Measurements from ENCODE around the gene RBM14. TPM values are rescaled to one million over a fixed set of nuclear protein-coding genes. Genes with fewer than 3 reads are reported as not detected.
"Not testable (repeated sequence)": the region's sequence is repeated elsewhere in the genome, so short reads cannot be mapped to it uniquely, and the experiment has no call there.

RBM14 gene
- polyA plus RNA-seq, 1 experiment = 21.4 TPM

DNA sequence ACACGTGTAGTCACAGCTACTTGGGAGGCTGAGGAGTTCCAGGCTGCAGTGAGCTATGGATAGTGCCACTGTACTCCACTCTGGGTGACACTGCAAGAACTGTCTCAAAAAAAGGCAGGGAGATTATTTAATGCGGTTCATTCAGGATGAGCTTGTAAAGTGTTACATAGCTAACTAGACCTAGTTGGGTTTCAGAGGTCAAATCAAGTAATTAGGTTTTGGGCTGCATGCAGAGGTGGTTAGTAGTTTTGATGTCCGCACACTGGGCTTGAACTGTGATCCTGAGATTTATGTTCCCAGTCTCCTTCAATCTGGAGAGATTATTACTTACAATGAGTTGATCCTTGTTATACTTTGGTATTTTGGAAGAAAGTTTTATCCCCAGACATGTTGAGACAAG is 20.0 kb downstream of the RBM14 start:
- ChIA-PET POLR2A (interaction anchor here (3.0 kb wide), 1 partner anchor 18 kb away, joined by 61 read pairs; the partner anchor contains the start of gene RBM14), CTCF (no interaction called here)
- no peak overlapping the region for H3K27ac ChIP-seq (ENCODE audit: low read depth, low read length)
- no peaks in the 10 kb centered on the region; the same call in 1 of the 2 replicates for H3K9me3 ChIP-seq (ENCODE audit: control insufficient read depth, insufficient read depth, low read length)
- TF ChIP-seq, protein P1, sequence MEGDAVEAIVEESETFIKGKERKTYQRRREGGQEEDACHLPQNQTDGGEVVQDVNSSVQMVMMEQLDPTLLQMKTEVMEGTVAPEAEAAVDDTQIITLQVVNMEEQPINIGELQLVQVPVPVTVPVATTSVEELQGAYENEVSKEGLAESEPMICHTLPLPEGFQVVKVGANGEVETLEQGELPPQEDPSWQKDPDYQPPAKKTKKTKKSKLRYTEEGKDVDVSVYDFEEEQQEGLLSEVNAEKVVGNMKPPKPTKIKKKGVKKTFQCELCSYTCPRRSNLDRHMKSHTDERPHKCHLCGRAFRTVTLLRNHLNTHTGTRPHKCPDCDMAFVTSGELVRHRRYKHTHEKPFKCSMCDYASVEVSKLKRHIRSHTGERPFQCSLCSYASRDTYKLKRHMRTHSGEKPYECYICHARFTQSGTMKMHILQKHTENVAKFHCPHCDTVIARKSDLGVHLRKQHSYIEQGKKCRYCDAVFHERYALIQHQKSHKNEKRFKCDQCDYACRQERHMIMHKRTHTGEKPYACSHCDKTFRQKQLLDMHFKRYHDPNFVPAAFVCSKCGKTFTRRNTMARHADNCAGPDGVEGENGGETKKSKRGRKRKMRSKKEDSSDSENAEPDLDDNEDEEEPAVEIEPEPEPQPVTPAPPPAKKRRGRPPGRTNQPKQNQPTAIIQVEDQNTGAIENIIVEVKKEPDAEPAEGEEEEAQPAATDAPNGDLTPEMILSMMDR (IDR thresholded peaks at IDR 0.05; ENCODE audit: low read depth, low read length) = no peak
- no peak for DNase-seq (ENCODE audit: low read depth, low spot score)
- H3K4me3 ChIP-seq (ENCODE audit: low read depth, low read length) = no peak overlapping the region
- no peaks in the 10 kb centered on the region for H3K27me3 ChIP-seq (ENCODE audit: control insufficient read depth, insufficient read depth, low read length)

- Histone ChIP-seq H3K27ac (ENCODE audit: low read depth, low read length) (peak overlapping the region; percentile 86), H3K4me3 (ENCODE audit: low read depth, low read length) (peak overlapping the region; percentile 59), H3K9me3 (ENCODE audit: control insufficient read depth, insufficient read depth, low read length) (no peaks in the 10 kb centered on the region; the same call in 1 of the 2 replicates), H3K27me3 (ENCODE audit: control insufficient read depth, insufficient read depth, low read length) (no peaks in the 10 kb centered on the region)
- ChIA-PET POLR2A (interaction anchor here (0.7 to 3.0 kb wide), 14 partner anchors 8 to 206 kb away, joined by 3 to 61 read pairs (median 5); partner anchors contain the start of genes ACTN3, CTSF, DPP3 and RBM14), CTCF (interaction anchor here (0.6 to 1.4 kb wide), 4 partner anchors 19 to 1146 kb away, joined by 3 to 5 read pairs (median 3); partner anchors contain the start of genes CCDC87 and CCS)
- no peak for DNase-seq (ENCODE audit: low read depth, low spot score)
- TF ChIP-seq, protein P1 (IDR thresholded peaks at IDR 0.05; ENCODE audit: low read depth, low read length) = no peak
Observed at GRCh38 chr11:66637557-66638176, 21.2 kb downstream of the RBM14 start.

DNA sequence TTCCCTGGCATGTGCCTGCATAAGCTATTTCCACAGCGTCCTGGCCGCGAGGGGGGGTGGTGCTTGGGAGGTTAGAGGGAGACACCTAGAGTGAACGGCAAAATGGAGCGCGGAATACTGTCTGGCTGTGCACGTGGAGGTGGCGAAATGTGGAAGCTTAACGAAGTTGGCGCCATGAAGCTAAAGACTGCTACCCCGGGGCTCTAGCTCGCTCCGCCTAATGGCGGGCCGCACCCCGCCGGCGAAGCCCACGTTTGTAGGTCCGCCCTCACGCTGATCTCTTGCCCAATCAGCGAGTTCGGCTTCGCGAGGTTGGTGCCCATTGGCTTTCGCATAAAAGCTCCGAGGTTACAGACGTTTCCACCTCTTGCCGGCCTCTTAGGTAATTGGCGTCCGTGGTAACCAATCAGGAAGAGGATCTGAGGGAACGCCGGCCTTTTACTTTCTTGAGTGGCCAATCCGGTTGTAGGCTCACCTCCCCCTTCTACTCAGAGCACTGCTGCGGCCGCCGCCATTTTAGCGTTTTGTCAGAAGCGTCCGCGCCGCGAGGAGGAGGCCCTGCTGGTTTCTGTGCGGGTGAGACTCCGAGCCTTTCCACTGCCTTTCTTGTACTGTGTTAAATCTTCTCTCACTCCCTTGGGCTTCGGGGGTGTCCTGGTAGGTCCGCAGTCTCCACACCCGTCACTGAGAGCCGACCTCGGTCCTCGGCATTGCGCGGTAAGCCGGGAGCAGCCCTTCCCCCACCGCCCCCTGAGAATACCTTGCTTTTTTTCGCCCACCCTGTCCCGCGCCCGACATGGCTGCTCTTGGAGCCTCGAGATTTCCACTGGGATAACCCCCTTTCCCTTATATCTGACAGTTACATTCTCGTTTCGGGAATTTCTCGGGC is 22.0 kb downstream of the RBM14 start, which contains the start of gene RBM4:
Gene RBM4 (plus strand): TSS at position 527 of the 889 bp plus-strand sequence. CDS start 1,009 bp downstream, outside the sequence.
- Histone ChIP-seq H3K27me3 (ENCODE audit: control insufficient read depth, insufficient read depth, low read length) (no peaks in the 10 kb centered on the region), H3K27ac (ENCODE audit: low read depth, low read length) (peak within 1 kb of the TSS; percentile 88), H3K4me3 (ENCODE audit: low read depth, low read length) (peak within 1 kb of the TSS; percentile 98), H3K9me3 (ENCODE audit: control insufficient read depth, insufficient read depth, low read length) (peaks cover 1% of the 10 kb centered on the region; the same call in 1 of the 2 replicates)
- TF ChIP-seq, protein P1 (IDR thresholded peaks at IDR 0.05; ENCODE audit: low read depth, low read length) = 0 out of 2 replicates have a peak, but pooled peaks have one; percentile 21
- peak; percentile 100 for DNase-seq (ENCODE audit: low read depth, low spot score)
- CTCF ChIA-PET = interaction anchor here (0.8 to 1.4 kb wide), 3 partner anchors 19 to 46 kb away, joined by 3 to 5 read pairs (median 3); partner anchors contain the start of genes CCDC87 and CCS
- POLR2A ChIA-PET = interaction anchor here (0.7 to 3.0 kb wide), 16 partner anchors 9 to 468 kb away, joined by 3 to 61 read pairs (median 5); partner anchors contain the start of genes ACTN3, CTSF, DPP3 and RBM14

DNA sequence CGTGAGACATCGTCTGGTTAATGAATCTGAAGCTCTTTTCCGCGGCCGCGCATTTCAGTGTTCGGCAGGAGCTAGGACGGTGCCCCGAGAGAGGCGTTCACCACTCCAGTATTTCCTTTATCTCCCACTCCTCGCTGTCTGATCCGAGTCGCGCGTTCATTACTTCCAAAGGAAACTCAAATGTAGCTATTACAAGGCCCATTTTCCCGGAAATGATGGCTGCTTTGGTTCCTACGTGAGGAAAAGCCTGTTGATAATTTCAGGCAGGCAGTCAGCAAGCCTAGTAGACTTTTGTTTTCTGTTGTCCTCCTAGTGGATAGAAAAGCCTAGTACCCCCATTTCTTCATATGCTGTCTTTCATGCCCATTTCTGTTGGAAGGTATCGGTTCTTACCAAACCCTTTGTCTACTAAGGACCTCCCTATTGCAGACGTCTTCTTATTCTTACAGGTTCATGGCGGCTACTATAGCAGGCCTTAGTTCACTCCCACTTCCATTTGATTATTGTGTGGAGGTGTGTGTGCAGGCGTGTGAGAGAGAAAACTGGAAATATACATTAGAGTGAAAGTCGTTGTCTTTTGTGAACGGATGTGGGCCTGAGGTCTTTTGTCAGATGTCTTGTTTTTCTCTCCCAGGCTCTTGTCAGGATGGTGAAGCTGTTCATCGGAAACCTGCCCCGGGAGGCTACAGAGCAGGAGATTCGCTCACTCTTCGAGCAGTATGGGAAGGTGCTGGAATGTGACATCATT is 22.8 kb downstream of the RBM14 start:
- Histone ChIP-seq H3K4me3 (ENCODE audit: low read depth, low read length) (peak overlapping the region; percentile 98), H3K9me3 (ENCODE audit: control insufficient read depth, insufficient read depth, low read length) (peaks cover 3% of the 10 kb centered on the region; the same call in 1 of the 2 replicates), H3K27me3 (ENCODE audit: control insufficient read depth, insufficient read depth, low read length) (no peaks in the 10 kb centered on the region), H3K27ac (ENCODE audit: low read depth, low read length) (peak overlapping the region; percentile 88)
- ChIA-PET POLR2A (interaction anchor here (1.3 to 2.3 kb wide), 6 partner anchors 8 to 93 kb away, joined by 4 to 25 read pairs (median 8); partner anchors contain the start of genes ACTN3, RBM4B and ZDHHC24), CTCF (no interaction called here)
- TF ChIP-seq, protein P1 (IDR thresholded peaks at IDR 0.05; ENCODE audit: low read depth, low read length) = no peak
- DNase-seq (ENCODE audit: low read depth, low spot score) = no peak

DNA sequence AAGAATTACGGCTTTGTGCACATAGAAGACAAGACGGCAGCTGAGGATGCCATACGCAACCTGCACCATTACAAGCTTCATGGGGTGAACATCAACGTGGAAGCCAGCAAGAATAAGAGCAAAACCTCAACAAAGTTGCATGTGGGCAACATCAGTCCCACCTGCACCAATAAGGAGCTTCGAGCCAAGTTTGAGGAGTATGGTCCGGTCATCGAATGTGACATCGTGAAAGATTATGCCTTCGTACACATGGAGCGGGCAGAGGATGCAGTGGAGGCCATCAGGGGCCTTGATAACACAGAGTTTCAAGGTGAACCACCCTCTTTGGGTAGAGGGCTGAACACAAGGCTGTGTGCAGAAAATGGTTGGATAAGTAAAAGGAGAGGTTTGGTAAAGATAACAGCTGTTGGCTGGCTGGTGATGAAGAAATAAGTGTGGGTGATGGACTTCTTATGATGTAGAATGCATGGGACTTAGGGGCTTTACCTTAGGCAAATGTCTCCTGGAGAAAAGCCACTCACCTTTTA is 23.4 kb downstream of the RBM14 start:
- H3K27me3 ChIP-seq (ENCODE audit: control insufficient read depth, insufficient read depth, low read length); DNase-seq (ENCODE audit: low read depth, low spot score); H3K9me3 ChIP-seq (ENCODE audit: control insufficient read depth, insufficient read depth, low read length); CTCF ChIA-PET; H3K27ac ChIP-seq (ENCODE audit: low read depth, low read length): not testable (repeated sequence)
- H3K4me3 ChIP-seq (ENCODE audit: low read depth, low read length) = peak overlapping the region; percentile 98
- POLR2A ChIA-PET = interaction anchor here (0.5 kb wide), 1 partner anchor 17 kb away, joined by 4 read pairs; no protein-coding TSS in a partner anchor
